GM18861 (cell line): Measurements from ENCODE around the gene PLCG2.
"Not testable (repeated sequence)": the region's sequence is repeated elsewhere in the genome, so short reads cannot be mapped to it uniquely, and the experiment has no call there.

Experiments used
- ATAC-seq: cut with Tn5 transposase; IDR thresholded peaks from one replicate; pipeline ENCODE4 v1.9.1; 2021; ENCODE audit not compliant: unreplicated experiment

PLCG2 gene

DNA sequence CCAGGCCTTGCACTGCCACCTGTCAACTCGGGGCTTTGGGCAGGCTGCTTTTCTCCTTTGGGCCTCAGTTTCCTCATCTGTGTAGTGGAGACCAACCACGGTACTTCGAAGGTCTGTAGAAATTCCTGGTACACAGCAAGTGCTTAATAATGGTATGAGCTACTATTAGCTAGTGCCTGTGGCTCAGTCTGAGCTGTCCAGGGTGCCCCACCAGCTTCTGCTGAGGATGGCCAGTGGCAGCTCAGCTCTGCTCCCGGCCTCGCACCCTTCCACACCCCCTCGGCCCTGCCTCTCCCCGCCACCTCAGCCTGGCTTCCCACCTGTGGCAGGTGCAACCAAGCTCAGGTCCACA lies 26.2 kb upstream of the PLCG2 start:
- ATAC-seq: no peak

- ATAC-seq: no peak
These were observed 24.2 kb upstream of the PLCG2 start for GRCh38 chr16:81754858-81755257.

DNA sequence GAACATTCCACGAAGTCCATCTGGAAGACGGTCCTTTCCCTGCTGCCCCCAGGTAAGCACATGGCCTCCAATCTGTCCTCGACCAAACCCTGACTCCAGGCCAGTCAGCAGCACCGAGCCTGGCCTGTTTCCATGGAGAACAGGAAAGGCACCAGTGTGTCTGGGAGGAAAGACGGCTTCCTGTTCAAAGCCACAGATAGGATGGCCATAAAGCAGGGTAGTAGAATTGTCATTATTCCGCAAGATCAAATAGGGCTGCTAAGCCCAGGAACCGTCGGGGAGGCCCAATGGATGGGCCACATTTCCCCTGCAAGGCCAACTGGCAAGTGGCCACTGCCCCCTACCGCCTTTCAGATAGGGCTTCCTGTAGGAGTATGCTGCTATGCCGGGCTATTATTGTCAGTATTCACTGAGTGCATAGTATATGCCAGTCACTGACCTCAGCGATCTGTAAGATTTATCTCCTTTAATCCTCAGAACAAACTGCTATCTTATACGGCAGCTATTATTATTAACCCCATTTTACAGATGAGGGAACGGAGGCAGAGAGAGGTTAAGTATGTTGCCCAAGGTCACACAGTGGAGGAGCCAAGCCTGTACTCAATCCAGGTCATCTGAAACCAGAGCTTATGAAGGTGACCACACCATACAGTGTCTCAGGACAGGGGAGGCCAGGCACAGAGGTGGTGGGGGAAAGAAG lies 23.0 kb upstream of the PLCG2 start:
- no peak for ATAC-seq

DNA sequence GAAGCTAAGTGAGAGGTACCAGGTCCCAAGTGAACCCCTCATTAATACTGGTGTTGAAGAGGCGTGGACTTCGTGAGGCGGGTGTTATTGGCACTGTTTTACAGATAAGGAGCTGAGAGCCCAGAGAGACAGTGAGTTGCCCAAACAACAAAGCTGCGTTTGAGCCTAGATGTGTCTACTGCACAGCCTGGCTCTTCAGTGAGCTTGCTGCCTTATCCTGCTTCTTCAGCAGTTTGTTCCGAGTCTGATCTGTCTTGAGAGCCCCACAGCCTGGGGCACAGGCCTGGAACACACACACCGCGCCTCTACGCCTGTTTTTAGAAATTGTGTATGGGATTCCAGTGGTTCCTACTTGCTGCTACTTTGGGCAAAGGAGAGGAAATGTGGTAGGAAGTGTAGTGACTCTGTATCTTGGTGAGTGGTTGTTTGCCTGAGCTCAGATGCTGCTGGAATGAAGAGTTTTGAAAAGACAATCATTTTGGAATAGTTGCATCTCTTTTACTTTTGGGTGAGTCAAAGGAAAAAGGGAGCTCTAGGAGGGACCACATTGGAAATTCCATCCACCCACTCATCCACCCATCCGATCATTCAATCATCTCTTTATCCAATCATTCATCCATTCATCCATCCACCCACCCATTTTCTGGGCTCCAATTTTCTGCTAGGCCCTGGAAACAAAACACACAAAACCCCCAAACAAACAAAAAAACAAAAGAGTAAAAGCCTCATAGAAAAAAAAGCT lies 22.3 kb upstream of the PLCG2 start:
- no peak for ATAC-seq

DNA sequence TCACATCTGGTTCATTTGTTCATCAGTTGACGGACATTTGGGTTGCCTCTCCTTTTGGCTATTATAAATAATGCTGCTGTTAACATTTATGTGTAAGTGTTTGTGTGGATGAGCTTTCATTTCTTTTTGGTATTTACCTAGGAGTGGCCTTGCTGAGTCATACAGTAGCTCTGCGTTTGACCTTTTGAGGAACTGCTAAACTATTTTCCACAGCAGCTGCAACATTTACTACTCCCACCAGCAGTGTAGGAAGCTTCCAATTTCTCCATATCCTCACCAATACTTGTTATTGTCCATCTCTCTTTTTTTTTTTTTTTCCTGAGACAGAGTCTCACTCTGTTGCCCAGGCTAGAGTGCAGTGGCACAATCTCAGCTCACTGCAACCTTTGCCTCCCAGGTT lies 20.7 kb upstream of the PLCG2 start:
- no peak for ATAC-seq

DNA sequence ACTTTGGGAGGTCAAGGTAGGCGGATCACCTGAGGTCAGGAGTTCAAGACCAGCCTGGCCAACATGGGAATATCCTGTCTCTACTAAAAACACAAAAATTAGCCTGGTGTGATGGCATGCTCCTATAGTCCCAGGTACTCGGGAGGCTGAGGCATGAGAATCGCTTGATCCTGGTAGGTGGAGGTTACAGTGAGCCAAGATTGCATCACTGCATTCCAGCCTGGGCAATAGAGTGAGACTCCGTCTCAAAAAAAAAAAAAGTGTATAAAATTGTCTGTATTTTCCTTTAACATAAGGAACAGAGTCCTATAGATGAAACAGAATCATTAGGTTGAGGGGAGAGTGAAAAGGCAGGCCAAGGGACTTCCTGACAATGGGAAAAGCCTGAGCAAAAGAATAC lies 16.8 kb upstream of the PLCG2 start:
- ATAC-seq: not testable (repeated sequence)

- ATAC-seq: no peak
These were observed 13.8 kb upstream of the PLCG2 start for GRCh38 chr16:81765111-81765919.

DNA sequence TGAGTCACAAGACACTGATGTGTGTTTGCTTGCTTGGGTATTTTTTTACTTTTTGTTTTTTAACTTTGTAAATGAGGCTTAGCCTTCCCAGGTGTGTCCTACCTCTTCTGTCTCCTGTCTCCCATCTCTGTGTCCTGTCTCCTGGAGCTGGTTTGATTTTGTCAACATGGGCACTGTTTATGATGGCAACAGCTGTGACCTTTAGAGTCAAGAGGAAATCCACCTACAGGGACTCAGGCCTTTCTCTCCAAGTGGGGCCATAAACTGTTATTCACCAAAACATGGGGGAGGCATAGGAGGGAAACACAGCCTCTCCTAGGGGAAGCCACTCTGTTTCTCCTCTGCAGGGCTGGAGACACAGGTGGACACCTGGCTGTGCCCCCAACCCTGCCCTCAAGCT lies 13.1 kb upstream of the PLCG2 start:
- ATAC-seq: no peak

GRCh38 chr16:81767987-81768592 lies 11.0 kb upstream of the PLCG2 start:
- ATAC-seq: no peak

GRCh38 chr16:81770008-81770407 lies 9.1 kb upstream of the PLCG2 start:
- no peak for ATAC-seq

DNA sequence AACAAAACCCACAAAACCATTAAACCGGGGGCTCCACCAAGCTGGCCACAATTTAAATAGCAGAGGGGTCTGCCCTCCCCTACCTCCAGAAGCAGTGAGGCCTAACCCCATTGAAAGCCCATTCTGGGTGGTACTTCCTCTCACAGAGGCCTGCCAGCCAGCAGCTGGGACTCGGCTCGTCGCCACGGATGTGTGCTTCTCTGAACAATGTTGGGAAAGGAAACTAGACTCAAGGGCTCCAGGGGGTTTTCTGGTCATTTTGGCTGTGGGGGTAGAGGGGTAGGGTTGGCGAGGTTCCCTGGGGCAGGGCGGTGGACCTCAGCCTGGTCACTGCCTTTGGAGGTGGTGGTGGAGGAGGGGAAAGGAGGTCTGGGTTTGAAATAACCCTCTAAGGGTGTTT lies 4.7 kb upstream of the PLCG2 start:
- peak; percentile 34 for ATAC-seq

- ATAC-seq: no peak
These were observed 3.5 kb upstream of the PLCG2 start for GRCh38 chr16:81775570-81775969.

GRCh38 chr16:81778231-81778630 lies 860 bp upstream of the PLCG2 start:
- ATAC-seq: no peak

DNA sequence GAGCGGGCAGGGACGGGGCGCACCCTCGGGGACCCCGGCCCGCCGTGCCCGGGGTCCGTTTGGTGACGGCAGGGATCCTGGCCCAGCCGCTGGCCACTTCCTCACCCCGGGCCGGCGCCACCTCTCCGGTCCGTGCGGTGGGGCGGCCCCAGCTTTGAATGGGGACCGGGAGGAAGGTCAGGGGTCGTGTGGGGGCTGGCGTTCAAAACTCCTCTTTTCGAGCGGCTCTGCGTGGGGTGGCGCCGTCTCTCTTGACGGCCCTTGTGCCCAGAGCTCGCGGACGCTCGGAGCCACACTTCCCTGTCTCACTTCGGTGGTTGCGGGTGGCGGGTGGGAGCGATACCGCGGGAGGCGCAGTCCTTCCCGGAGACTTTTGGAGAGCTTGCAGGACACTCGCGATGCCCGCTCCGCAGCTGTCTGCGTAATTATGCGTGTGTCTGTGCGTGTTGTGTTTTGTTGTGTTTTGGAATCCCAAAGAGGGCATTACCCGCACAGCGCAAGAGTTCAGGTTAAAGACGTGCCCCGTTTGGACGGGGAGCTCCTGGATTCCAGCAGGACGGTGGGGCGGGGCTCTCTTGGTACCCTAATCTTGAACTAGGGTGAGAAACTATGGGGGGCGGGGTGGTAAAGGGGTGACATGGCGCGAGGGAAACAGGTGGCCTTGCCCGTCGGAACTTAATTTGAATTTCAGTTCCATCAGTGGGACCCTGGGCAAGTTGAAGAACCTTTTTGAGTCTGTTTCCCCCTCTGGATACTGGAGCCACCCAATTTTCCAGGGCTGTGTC lies 637 bp downstream of the PLCG2 start:
- ATAC-seq: peak; percentile 6

- ATAC-seq: no peak
These were observed 1.3 kb downstream of the PLCG2 start for GRCh38 chr16:81780350-81780749.

- no peak for ATAC-seq
These were observed 3.1 kb downstream of the PLCG2 start for GRCh38 chr16:81782236-81782635.

DNA sequence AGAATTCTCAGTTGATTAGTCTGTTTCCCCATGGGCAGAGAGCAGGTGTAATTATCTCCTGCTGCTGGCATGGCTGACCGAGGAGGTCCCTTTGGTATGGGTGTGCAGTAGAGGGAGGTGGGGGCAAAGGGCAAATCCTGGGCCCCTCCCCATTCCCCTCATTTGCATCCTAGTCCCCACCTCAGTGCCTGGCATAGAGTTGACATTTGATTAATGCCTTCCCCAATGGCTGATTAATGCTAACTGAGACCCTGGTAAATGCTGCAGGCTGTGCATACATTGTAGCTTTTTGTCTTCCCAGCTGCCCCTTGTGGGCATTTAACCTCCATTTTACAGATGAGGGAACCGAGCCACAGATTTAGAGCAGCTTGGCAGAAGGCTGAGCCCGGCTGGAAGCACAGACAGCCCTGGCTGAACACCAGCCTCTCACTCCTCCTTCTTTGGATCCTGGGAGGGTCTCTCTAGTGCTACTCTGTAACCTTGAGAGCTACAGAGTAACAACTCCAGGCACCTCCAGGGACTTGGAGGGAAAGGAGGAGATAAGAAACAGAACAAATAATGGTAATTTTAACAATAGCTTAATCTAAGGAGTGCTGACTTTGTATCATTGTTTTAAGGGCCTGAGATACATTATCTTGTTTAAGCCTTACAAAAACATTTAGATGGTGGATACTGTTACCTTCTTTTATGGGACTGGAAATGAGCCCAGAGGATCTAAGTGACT lies 5.1 kb downstream of the PLCG2 start:
- ATAC-seq: no peak

GRCh38 chr16:81785138-81785924 lies 6.2 kb downstream of the PLCG2 start:
- no peak for ATAC-seq

GRCh38 chr16:81786321-81786720 lies 7.2 kb downstream of the PLCG2 start:
- no peak for ATAC-seq
